Peyer's patch (tissue), 4 donors: ENCODE data around the gene SLC35F2.

Experiments used
- POLR2A ChIP-seq, 2 donors: fragments of 450-650 bp; IDR thresholded peaks; one replicate each; pipeline ENCODE4 v1.5.1; 2017; ENCODE audit warnings: antibody characterized with exemption in 2 of 2, mild to moderate bottlenecking in 2 of 2, moderate library complexity in 2 of 2
- TF ChIP-seq, protein P1 (sequence below), 6 experiments: fragments of 450-650 bp in 4 of 6; fragments of 200-600 bp in 2 of 6; sonication (generic) in 1 of 6; IDR thresholded peaks; one replicate each; pipeline ENCODE4 v1.5.1; 2017 to 2019; ENCODE audit warnings: antibody characterized with exemption in 6 of 6, mild to moderate bottlenecking in 3 of 6, moderate library complexity in 1 of 6

DNA sequence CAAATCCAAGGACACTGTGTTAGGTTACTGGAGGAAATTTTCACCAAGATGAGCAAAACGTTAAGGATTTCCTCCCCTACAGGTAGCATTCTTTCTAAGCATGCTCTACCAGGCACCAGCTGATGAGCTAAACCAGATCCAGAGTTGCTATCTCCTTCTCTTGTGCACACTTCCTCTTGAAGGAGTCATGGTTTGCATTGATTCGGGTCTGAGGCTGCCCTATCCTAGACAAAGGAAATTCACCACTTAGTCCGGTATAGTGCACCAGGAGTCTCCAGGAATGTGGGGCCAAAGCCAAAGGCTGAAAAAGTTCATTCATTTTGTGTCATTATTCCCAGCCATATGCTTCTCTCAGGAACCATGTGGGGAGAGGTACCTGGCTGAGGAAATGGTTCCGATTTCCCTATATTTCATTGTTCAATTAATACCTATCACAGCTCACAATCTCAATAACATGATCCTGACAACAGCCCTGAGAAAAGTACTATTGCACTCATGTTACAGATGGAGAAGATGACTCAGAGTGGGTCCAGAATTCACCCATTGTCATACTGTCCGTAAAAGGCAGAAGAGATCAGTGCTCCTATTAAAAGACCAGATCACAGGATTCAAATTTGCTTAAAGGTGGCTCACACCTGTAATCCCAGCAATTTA is 39.1 kb downstream of the SLC35F2 start:
- TF ChIP-seq, protein P1, sequence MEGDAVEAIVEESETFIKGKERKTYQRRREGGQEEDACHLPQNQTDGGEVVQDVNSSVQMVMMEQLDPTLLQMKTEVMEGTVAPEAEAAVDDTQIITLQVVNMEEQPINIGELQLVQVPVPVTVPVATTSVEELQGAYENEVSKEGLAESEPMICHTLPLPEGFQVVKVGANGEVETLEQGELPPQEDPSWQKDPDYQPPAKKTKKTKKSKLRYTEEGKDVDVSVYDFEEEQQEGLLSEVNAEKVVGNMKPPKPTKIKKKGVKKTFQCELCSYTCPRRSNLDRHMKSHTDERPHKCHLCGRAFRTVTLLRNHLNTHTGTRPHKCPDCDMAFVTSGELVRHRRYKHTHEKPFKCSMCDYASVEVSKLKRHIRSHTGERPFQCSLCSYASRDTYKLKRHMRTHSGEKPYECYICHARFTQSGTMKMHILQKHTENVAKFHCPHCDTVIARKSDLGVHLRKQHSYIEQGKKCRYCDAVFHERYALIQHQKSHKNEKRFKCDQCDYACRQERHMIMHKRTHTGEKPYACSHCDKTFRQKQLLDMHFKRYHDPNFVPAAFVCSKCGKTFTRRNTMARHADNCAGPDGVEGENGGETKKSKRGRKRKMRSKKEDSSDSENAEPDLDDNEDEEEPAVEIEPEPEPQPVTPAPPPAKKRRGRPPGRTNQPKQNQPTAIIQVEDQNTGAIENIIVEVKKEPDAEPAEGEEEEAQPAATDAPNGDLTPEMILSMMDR (IDR thresholded peaks at IDR 0.05) = no peak
- no peak for TF ChIP-seq POLR2A (IDR thresholded peaks at IDR 0.05)
